Neutrophil (primary cell): ENCODE measurements around the gene MUSTN1.

Experiments used
- H3K27ac ChIP-seq: fragments of 200-600 bp; sonication (generic); 2 replicates; pipeline ENCODE4 v1.5.1; 2016; ENCODE audit warnings: mild to moderate bottlenecking, moderate library complexity
- H3K27me3 ChIP-seq: fragments of 200-600 bp; sonication (generic); 2 replicates; pipeline ENCODE4 v1.6.0; 2016; ENCODE audit warnings: mild to moderate bottlenecking
- H3K36me3 ChIP-seq: fragments of 200-600 bp; sonication (generic); 2 replicates; pipeline ENCODE4 v1.5.1; 2017
- H3K4me1 ChIP-seq, 2 experiments: fragments of 200-600 bp in 1 of 2; sonication (generic) in 1 of 2; 1 replicate in 1 of 2; 2 replicates in 1 of 2; pipeline versions ENCODE4 v1.5.1 to v1.6.1; 2013 to 2016; ENCODE audit warnings: low read depth in 1 of 2, low read length in 1 of 2, mild to moderate bottlenecking in 1 of 2, moderate library complexity in 1 of 2; ENCODE audit not compliant: control insufficient read depth in 1 of 2, insufficient read depth in 1 of 2
- H3K4me3 ChIP-seq, 2 experiments: fragments of 200-600 bp in 1 of 2; sonication (generic) in 1 of 2; 1 replicate in 1 of 2; 2 replicates in 1 of 2; pipeline ENCODE4 v1.5.1; 2013 to 2016; ENCODE audit warnings: low read depth in 1 of 2, low read length in 1 of 2, mild to moderate bottlenecking in 1 of 2, moderate library complexity in 1 of 2
- H3K9me3 ChIP-seq: fragments of 200-600 bp; sonication (generic); 2 replicates; pipeline ENCODE4 v1.5.1; 2016
- CTCF ChIP-seq: fragments of 200-600 bp; sonication (generic); IDR thresholded peaks from 2 replicates; pipeline ENCODE4 v1.5.1; 2016; ENCODE audit warnings: antibody characterized with exemption

MUSTN1 gene

GRCh38 chr3:52784931-52785590, 49.8 kb downstream of the MUSTN1 start:
- H3K4me1 ChIP-seq, result no peaks in the 10 kb centered on the region
- H3K4me3 ChIP-seq, result no peak overlapping the region
- H3K27ac ChIP-seq, result no peak overlapping the region
- no peaks in the 10 kb centered on the region for H3K9me3 ChIP-seq
- H3K36me3 ChIP-seq, result no peaks in the 10 kb centered on the region
- TF ChIP-seq CTCF, result no peak
- H3K27me3 ChIP-seq, result no peaks in the 10 kb centered on the region

- no peak overlapping the region for H3K4me3 ChIP-seq
- no peaks in the 10 kb centered on the region for H3K36me3 ChIP-seq
- no peaks in the 10 kb centered on the region for H3K9me3 ChIP-seq
- H3K27ac ChIP-seq, result no peak overlapping the region
- no peaks in the 10 kb centered on the region for H3K4me1 ChIP-seq
- TF ChIP-seq CTCF, result no peak
- no peaks in the 10 kb centered on the region for H3K27me3 ChIP-seq
Measured at GRCh38 chr3:52784021-52784621, 50.7 kb downstream of the MUSTN1 start.

- TF ChIP-seq CTCF, result no peak
Measured at GRCh38 chr3:52783211-52783555, 51.6 kb downstream of the MUSTN1 start.

More at GRCh38 chr3:52783211-52783555, 51.6 kb downstream of the MUSTN1 start:
- Histone ChIP-seq H3K27ac (no peak overlapping the region), H3K4me1 (no peaks in the 10 kb centered on the region), H3K4me3 (no peak overlapping the region), H3K9me3 (no peaks in the 10 kb centered on the region), H3K27me3 (no peaks in the 10 kb centered on the region), H3K36me3 (no peaks in the 10 kb centered on the region)
